Fibroblast of peridontal ligament (primary cell): ENCODE results near the gene ST6GALNAC4.

Source experiments
- DNase-seq: peaks from one replicate; pipeline ENCODE4 v3.0.0-alpha.2; 2010; ENCODE audit errors: extremely low read depth

The ST6GALNAC4 gene

GRCh38 chr9:127946728-127947127 is 29.9 kb upstream of the ST6GALNAC4 start:
- no peak for DNase-seq

- no peak for DNase-seq
Observed at GRCh38 chr9:127945942-127946341, 29.1 kb upstream of the ST6GALNAC4 start.

- no peak for DNase-seq
Observed at GRCh38 chr9:127945338-127945737, 28.5 kb upstream of the ST6GALNAC4 start.

DNA sequence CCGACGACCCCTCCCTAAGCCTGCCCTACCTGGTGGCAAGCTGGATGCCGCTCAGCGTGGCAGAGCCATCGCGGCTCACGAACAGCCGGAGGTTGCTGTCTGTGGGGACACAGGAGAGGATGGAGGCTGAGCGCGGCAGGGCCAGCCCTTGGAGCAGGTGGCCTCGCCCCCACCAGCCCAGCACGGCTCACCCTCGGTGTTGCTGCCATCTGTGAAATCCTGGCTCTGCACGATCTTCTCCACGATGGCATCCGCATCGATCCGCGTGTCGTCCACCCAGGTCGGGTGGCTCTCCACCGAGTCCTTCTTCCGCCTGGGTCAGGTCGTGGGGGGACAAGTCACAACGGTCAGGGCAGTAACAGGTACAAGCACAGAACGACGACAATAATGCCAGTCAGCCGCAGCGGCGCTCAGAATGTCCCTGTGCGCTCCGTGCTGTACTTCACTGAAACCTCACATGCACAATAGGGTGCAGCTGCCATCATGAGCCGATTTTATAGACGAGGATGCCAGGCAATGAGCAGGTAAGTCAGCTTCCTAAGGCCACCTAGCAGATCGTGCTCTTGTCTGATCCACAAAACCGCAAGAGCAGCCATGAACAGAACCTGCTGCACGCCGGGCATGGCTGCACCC is 27.9 kb upstream of the ST6GALNAC4 start:
- no peak for DNase-seq

DNA sequence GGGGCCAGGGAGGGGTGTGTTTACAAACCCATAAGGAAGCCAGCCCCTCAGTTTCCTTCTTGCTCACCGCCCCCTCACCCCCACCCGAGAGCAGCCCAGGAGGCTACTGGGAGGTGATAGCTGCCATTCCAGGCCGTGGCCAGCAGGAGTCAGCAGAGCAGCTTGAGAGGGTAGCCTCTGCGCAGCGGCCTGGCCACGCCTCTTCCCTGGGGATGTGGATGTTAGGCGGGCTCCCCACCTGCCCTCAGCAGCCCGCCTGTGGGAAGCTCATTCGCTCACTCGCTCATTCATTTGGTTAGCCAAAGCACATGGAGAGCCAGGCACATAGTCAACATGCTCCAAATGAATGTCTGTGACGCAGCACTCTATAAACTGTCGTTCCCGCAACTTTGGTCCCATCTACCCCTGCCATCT is 26.9 kb upstream of the ST6GALNAC4 start:
- DNase-seq: peak; percentile 67

GRCh38 chr9:127943011-127943662 is 26.3 kb upstream of the ST6GALNAC4 start:
- DNase-seq: no peak

DNA sequence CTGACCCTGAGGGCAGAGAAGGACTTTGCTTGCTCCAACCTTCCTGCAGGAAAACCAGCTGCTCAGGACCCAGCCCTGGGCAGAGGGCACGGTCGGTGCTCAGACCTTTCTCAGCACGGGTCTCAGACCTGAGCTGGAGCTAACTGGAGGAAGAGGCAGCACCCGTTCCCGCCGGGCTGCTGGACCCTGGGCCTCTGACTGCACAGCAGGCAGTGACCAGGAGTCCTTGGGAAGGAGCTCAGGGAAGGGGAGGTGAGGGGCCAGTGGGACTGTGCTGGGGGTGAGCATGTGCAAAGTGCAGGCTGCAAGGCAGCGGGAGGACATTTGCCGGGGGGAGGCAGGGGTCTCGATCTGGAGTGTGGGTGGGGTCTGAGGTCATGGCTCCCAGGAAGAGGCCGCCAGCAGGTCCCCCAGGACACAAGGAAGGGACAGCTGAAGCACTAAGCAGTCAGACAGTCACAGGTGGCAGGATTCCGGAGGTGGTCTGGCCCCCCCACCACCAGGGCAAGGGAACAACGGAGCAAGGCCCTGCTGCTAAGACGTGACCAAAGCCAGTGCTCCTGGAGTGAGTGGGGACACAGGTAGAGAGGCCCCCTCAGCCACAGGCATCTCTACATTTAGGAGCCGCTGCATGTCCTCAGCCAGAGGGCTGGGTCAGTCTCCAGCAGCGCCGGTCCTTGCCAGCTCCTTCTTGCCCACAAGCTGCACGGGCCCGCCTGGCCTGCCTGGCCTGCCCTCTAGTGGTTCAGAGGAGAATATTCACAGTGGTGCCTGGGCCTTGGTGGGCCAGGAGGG is 25.6 kb upstream of the ST6GALNAC4 start:
- peak; percentile 67 for DNase-seq

- no peak for DNase-seq
Observed at GRCh38 chr9:127941961-127942215, 25.0 kb upstream of the ST6GALNAC4 start.

- no peak for DNase-seq
Observed at GRCh38 chr9:127941062-127941960, 24.5 kb upstream of the ST6GALNAC4 start.

GRCh38 chr9:127940593-127940992 is 23.8 kb upstream of the ST6GALNAC4 start:
- no peak for DNase-seq

- DNase-seq: no peak
Observed at GRCh38 chr9:127938298-127938690, 21.5 kb upstream of the ST6GALNAC4 start.

GRCh38 chr9:127937388-127938297 is 20.8 kb upstream of the ST6GALNAC4 start, which contains the start of gene DPM2:
DPM2 (minus strand) TSS chr9:127937854; CDS start chr9:127937820, 34 bp downstream.
- peak; percentile 71 for DNase-seq

GRCh38 chr9:127937056-127937387 is 20.2 kb upstream of the ST6GALNAC4 start:
- DNase-seq: no peak

DNA sequence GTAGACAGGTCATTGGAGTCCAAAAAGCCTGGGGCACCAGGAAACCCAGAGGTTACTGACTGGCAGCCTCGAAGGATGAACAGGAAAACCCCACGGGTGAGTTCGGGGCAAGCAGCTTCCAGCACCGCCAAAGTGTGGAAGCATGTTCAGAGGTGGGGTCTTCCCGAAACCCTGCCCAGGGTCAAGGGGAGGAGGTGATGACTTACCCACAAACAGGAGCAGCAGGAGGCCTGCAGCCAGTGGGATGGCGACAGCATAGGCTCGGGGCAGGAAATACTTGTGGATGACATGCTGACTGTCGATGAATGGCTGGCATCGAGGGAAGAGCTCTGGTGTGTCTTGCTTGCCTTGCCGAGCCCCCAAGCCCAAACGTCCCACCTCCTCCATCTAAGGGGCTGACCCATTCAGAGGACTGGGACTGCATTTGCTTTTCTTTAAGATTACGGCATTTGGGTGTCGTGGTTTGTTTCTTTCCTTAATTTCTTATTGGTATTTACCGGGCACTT is 19.6 kb upstream of the ST6GALNAC4 start:
- DNase-seq: no peak

DNA sequence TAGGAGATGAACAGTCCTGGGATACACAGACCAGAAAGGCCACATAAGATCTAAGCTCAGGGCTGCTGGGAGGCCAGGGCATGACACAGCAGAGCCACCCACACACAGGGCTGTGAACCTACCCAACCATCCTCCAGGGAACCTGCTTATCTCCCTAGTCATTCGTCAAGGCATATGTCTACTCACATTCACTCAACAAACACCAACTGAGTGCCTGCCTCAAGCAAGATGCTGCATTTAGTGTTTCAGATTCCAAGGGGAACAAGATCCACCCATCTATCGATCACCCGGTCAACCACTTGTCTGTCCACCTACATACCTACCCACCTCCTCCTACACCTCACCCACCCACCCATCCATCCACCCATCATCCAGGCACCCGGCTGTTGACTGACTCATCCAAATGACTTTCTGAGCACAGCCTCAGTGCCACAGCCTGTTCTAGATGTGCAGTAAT is 19.0 kb upstream of the ST6GALNAC4 start:
- no peak for DNase-seq

- no peak for DNase-seq
Observed at GRCh38 chr9:127934986-127935385, 18.1 kb upstream of the ST6GALNAC4 start.

DNA sequence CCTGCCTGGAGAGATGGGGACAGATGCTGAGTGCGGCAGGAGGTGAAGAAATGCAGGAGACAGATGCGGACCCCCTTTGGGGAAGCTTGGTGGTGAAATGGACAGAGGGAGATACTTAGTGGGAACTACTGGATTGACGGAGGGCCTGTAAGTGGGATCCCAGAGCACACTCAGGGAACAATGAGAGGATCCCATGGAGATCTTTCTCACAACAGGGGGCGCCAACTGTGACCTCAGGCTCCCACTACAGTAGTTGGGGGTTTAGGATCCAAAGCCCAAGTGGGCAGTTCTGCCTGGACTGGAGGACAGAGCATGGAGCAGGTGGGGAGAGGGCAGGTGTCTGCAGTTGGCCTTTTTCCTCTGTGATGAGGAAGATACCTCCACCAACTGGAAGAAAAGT is 17.4 kb upstream of the ST6GALNAC4 start:
- DNase-seq: no peak

DNA sequence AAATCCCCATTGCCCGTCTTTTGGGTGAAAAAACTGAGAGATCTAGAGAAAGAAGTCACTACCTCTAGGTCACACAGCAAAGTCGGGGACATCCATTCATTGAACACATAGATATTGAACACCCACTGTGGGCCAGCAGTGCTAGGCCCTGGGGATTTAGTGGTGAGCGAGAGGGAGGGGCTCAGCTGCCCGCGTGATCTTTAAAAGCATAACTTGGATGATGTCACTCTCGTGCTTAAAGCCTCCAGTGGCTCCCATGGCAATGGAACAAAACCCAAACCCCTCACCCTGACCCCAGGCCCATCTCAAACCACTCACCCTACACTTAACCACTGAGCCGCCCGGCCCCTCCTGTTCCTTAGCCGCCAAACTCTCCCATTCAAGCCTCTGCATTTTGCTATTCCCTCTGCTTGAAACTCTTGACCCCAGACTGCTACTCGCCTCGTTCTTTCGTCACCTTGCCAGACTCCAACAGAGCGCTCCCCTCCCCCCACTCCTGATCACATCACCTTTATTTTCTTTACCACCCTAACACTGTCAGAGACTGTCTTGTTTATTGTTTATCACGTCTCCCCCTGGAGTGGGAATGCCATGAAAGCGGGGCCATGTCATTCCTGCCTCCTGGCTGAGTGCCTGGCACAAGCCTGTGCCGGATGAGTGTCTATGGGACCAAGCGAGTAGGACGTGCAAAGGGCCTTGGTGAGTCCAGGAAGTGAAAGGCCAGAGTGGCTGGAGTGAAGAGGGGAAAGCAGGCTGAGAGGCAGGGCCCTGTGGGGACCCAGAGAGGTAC is 14.4 kb upstream of the ST6GALNAC4 start:
- peak; percentile 84 for DNase-seq

DNA sequence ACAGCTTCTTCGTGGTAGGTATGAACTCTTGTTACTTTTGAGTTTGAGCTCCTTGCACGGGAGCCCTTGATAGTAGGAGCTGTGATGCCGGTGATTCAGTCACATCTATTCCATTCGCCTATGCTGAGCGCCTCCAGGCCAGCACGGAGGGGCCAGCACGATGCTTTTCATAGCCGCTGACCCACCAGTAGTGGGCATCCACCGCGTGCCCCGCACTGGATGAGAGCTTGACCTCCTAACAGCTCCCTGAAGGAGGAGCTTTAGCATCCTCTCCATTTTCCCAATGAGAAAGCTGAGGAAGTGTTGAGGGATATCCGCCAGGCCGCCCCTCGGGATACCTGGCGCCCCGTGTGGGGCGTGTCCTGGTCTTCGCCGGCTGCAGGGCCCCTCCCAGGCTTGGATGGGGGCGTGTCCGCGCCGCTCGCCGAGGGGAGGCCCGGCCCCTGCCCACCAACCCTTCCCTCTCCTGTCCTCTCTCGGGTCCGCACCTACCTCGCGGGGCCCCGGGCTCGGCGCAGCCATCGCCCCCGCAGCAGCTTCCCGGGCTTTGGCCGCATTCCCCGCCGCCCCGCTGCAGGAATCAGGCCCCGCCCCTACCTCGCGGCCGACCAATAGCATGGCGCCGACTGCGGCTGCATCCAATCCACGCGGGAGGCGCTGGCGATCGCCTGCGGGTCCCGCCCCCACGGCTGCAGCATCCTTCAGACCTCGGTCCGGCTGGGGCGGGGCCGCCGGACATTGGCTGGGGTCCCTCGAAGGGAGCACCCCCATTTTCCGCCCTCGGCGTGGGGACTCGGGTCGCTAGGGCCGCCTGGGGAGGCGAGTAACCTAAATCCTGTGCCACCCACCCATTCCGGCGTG is 13.6 kb upstream of the ST6GALNAC4 start, which contains the start of gene PIP5KL1:
Gene PIP5KL1, minus strand, starts transcription at position 547 of the 861 bp plus-strand sequence. Its CDS starts 25 bp downstream, at position 522.
- peak; percentile 73 for DNase-seq
